HG03439 (cell line): ENCODE results near the gene NEURL3.

Experiments
- ATAC-seq: cut with Tn5 transposase; IDR thresholded peaks from one replicate; pipeline ENCODE4 v1.9.1; 2021; ENCODE audit warnings: mild to moderate bottlenecking, moderate library complexity; ENCODE audit not compliant: unreplicated experiment

NEURL3 gene

GRCh38 chr2:96528006-96528699 lies 23.0 kb upstream of the NEURL3 start:
- ATAC-seq: no peak

GRCh38 chr2:96527286-96528005 lies 22.3 kb upstream of the NEURL3 start:
- no peak for ATAC-seq

GRCh38 chr2:96526615-96527285 lies 21.6 kb upstream of the NEURL3 start:
- no peak for ATAC-seq

- no peak for ATAC-seq
These were observed 21.0 kb upstream of the NEURL3 start for GRCh38 chr2:96526101-96526591.

GRCh38 chr2:96525211-96525507 lies 20.0 kb upstream of the NEURL3 start:
- no peak for ATAC-seq

GRCh38 chr2:96524482-96525210 lies 19.5 kb upstream of the NEURL3 start:
- no peak for ATAC-seq

- ATAC-seq: no peak
These were observed 18.7 kb upstream of the NEURL3 start for GRCh38 chr2:96523659-96524481.

GRCh38 chr2:96522304-96523203 lies 17.4 kb upstream of the NEURL3 start:
- no peak for ATAC-seq

GRCh38 chr2:96521219-96521618 lies 16.1 kb upstream of the NEURL3 start:
- ATAC-seq: no peak

GRCh38 chr2:96520697-96521096 lies 15.5 kb upstream of the NEURL3 start:
- no peak for ATAC-seq

GRCh38 chr2:96520231-96520630 lies 15.1 kb upstream of the NEURL3 start:
- ATAC-seq: no peak

- ATAC-seq: no peak
These were observed 11.9 kb upstream of the NEURL3 start for GRCh38 chr2:96517079-96517478.

GRCh38 chr2:96514521-96514920 lies 9.4 kb upstream of the NEURL3 start:
- ATAC-seq: no peak

GRCh38 chr2:96512341-96512740 lies 7.2 kb upstream of the NEURL3 start:
- no peak for ATAC-seq

- no peak for ATAC-seq
These were observed 6.7 kb upstream of the NEURL3 start for GRCh38 chr2:96511851-96512250.

- no peak for ATAC-seq
These were observed 5.9 kb upstream of the NEURL3 start for GRCh38 chr2:96510931-96511595.

- ATAC-seq: no peak
These were observed 4.7 kb upstream of the NEURL3 start for GRCh38 chr2:96509847-96510230.

GRCh38 chr2:96509114-96509846 lies 4.1 kb upstream of the NEURL3 start:
- peak; percentile 73 for ATAC-seq
